Endothelial cell of umbilical vein (primary cell): ENCODE data around the gene SERPINA9. TPM values are rescaled to one million over a fixed set of nuclear protein-coding genes. Genes with fewer than 3 reads are reported as not detected.

Experiments used
- BruUV-seq: library from RNA; stranded (reverse); fragments of 400-500 nt; replicated peaks from 2 replicates; lab custom pipeline; 2021; lab: Mats Ljungman, UMichigan
- CTCF ChIA-PET: fragments of 300-600, 350-600 bp; sonication (Branson Sonifier 250); formaldehyde crosslinking; loops from one replicate; lab custom pipeline; 2021; ENCODE audit warnings: antibody characterized with exemption, inconsistent platforms; lab: Charles Lee
- POLR2A ChIA-PET: fragments of 300-600, 350-600 bp; sonication (Branson Sonifier 250); formaldehyde crosslinking; loops from one replicate; lab custom pipeline; 2021; ENCODE audit warnings: antibody characterized with exemption, inconsistent platforms; lab: Charles Lee
- DNase-seq: peaks from one replicate; pipeline ENCODE4 v3.0.0-alpha.2; 2011; ENCODE audit warnings: low read depth, low spot score
- FAIRE-seq: peaks from 2 replicates; lab custom pipeline; 2011; peaks lifted over from hg19 to GRCh38; lab: Jason Lieb, UNC
- H2AFZ ChIP-seq: 2 replicates; pipeline ENCODE4 v1.6.0; 2012; ENCODE audit warnings: low read depth, low read length, control low read depth, inconsistent platforms
- H3K27ac ChIP-seq: 2 replicates; pipeline ENCODE4 v1.5.1; 2011; ENCODE audit warnings: low read depth, mild to moderate bottlenecking, control low read depth, low read length, moderate library complexity; ENCODE audit not compliant: insufficient read depth
- H3K27me3 ChIP-seq, 2 experiments: 2 replicates each; pipeline versions ENCODE4 v1.6.0 to v1.6.1; 2011; ENCODE audit warnings: low read length in 2 of 2, mixed read lengths in 1 of 2; ENCODE audit not compliant: control insufficient read depth in 2 of 2, insufficient read depth in 2 of 2
- H3K36me3 ChIP-seq, 2 experiments: 2 replicates in 1 of 2; 3 replicates in 1 of 2; pipeline ENCODE4 v1.5.1; 2011; ENCODE audit warnings: low read length in 2 of 2, mild to moderate bottlenecking in 1 of 2, moderate library complexity in 1 of 2; ENCODE audit not compliant: control insufficient read depth in 2 of 2, insufficient read depth in 2 of 2; ENCODE audit errors: extremely low read depth in 1 of 2
- H3K4me1 ChIP-seq: 3 replicates; pipeline ENCODE4 v1.5.1; 2011; ENCODE audit warnings: mild to moderate bottlenecking, low read length; ENCODE audit not compliant: control insufficient read depth, insufficient read depth; ENCODE audit errors: extremely low read depth
- H3K4me2 ChIP-seq: 2 replicates; pipeline ENCODE4 v1.6.1; 2011; ENCODE audit warnings: low read length, control low read depth, mixed read lengths; ENCODE audit not compliant: insufficient read depth
- H3K4me3 ChIP-seq, 3 experiments: fragments of 200-600 bp in 1 of 3; sonication (generic), shearing (Covaris generic) in 1 of 3; replicated peaks in 1 of 3; 2 replicates each; pipeline ENCODE4 v1.5.1; 2011 to 2016; ENCODE audit warnings: control low read depth in 3 of 3, low read length in 3 of 3, mild to moderate bottlenecking in 2 of 3, inconsistent platforms in 1 of 3, low read depth in 1 of 3, moderate library complexity in 1 of 3; ENCODE audit not compliant: insufficient read depth in 1 of 3
- H3K79me2 ChIP-seq: 2 replicates; pipeline ENCODE4 v1.6.0; 2012; ENCODE audit warnings: low read length, inconsistent platforms; ENCODE audit not compliant: control insufficient read depth, insufficient read depth
- H3K9ac ChIP-seq: replicated peaks from 2 replicates; pipeline ENCODE3; 2011; ENCODE audit warnings: low read length, control low read depth; ENCODE audit not compliant: insufficient read depth; ENCODE audit errors: extremely low read depth
- H3K9me1 ChIP-seq: replicated peaks from 3 replicates; pipeline ENCODE4 v1.6.0; 2011; ENCODE audit warnings: mild to moderate bottlenecking, low read length; ENCODE audit not compliant: control insufficient read depth, insufficient read depth; ENCODE audit errors: extremely low read depth
- H3K9me3 ChIP-seq: replicated peaks from 2 replicates; pipeline ENCODE4 v1.5.1; 2012; ENCODE audit warnings: low read length, inconsistent platforms; ENCODE audit not compliant: control insufficient read depth, insufficient read depth
- H4K20me1 ChIP-seq: replicated peaks from 2 replicates; pipeline ENCODE3; 2011; ENCODE audit warnings: mild to moderate bottlenecking, low read length; ENCODE audit not compliant: control insufficient read depth, insufficient read depth; ENCODE audit errors: extremely low read depth
- EZH2 ChIP-seq: IDR thresholded peaks from 2 replicates; pipeline ENCODE4 v1.6.1; 2012; ENCODE audit warnings: borderline replicate concordance, low read depth, mild to moderate bottlenecking, moderate library complexity, low read length, inconsistent platforms; ENCODE audit not compliant: severe bottlenecking
- FOS ChIP-seq: IDR thresholded peaks from 2 replicates; pipeline ENCODE4 v1.6.1; 2011; ENCODE audit warnings: mild to moderate bottlenecking, low read length, moderate library complexity, borderline replicate concordance; ENCODE audit not compliant: insufficient read depth
- GATA2 ChIP-seq: IDR thresholded peaks from 2 replicates; pipeline ENCODE4 v1.7.0; 2011; ENCODE audit warnings: low read depth, mild to moderate bottlenecking, moderate library complexity, mixed read lengths, low read length; ENCODE audit not compliant: insufficient read length, insufficient read depth
- JUN ChIP-seq: IDR thresholded peaks from 2 replicates; pipeline ENCODE4 v1.6.1; 2011; ENCODE audit warnings: borderline replicate concordance, low read depth; ENCODE audit not compliant: insufficient read length, insufficient read depth
- MYC ChIP-seq: IDR thresholded peaks from one replicate; pipeline ENCODE4 v1.6.1; 2011; ENCODE audit warnings: mild to moderate bottlenecking, low read depth, low read length
- POLR2A ChIP-seq: IDR thresholded peaks from 2 replicates; pipeline ENCODE4 v1.6.1; 2012; ENCODE audit warnings: low read depth, mild to moderate bottlenecking, control low read depth, low read length
- POLR2AphosphoS5 ChIP-seq: IDR thresholded peaks from 2 replicates; pipeline ENCODE4 v1.6.1; 2012; ENCODE audit warnings: low read depth, mild to moderate bottlenecking, control low read depth, low read length, moderate library complexity; ENCODE audit not compliant: insufficient read depth
- dilution Hi-C: fragments of 300-500 bp; cut with MboI; formaldehyde crosslinking; loops from one replicate; pipeline ENCODE4 v1.15.0; 2019; ENCODE audit warnings: low sequenced_read_pairs; ENCODE audit not compliant: extremely low pct_ligation_motif_present
- intact Hi-C: fragments of 100-400 bp; cut with micrococcal nuclease; formaldehyde crosslinking; loops from one replicate; pipeline ENCODE4 v1.10.0; 2022
- polyA plus RNA-seq, 4 experiments: library from polyadenylated mRNA; depleted of rRNA in 3 of 4; stranded (reverse) in 3 of 4; unstranded in 1 of 4; fragments of >200 nt; gene quantifications; 2 replicates each; pipeline versions ENCODE4 v1.2.1 to v1.2.3, GENCODE V29; 2011 to 2012; ENCODE audit warnings: missing spikeins in 1 of 4
- total RNA-seq: library from RNA; stranded (reverse); gene quantifications from 2 replicates; pipeline ENCODE4 v1.2.3, GENCODE V29; 2021
- TF ChIP-seq, protein P1 (sequence below), 2 donors: IDR thresholded peaks; 1 replicate in 1 of 2; 2 replicates in 1 of 2; pipeline ENCODE4 v1.5.1; 2011; ENCODE audit warnings: low read length in 2 of 2, mild to moderate bottlenecking in 2 of 2, moderate library complexity in 2 of 2, control low read depth in 1 of 2, inconsistent platforms in 1 of 2, low read depth in 1 of 2; ENCODE audit not compliant: insufficient read depth in 1 of 2; ENCODE audit errors: extremely low read depth in 1 of 2
- TF ChIP-seq, protein P2 (sequence below): IDR thresholded peaks from 2 replicates; pipeline ENCODE4 v1.6.1; 2011; ENCODE audit not compliant: insufficient read depth, insufficient read length

Gene SERPINA9
- total and polyA plus RNA-seq, 2 donors (not counting 3 experiments of a cell fraction or from before 2014, with no cell fraction given) = not detected

- H3K4me2 ChIP-seq = no peak overlapping the region
- POLR2A ChIA-PET = no interaction called here
- TF ChIP-seq GATA2 (no peak), EZH2 (no peak), FOS (no peak), POLR2A (no peak), POLR2AphosphoS5 (no peak), JUN (no peak), MYC (no peak)
- TF ChIP-seq, protein P1, sequence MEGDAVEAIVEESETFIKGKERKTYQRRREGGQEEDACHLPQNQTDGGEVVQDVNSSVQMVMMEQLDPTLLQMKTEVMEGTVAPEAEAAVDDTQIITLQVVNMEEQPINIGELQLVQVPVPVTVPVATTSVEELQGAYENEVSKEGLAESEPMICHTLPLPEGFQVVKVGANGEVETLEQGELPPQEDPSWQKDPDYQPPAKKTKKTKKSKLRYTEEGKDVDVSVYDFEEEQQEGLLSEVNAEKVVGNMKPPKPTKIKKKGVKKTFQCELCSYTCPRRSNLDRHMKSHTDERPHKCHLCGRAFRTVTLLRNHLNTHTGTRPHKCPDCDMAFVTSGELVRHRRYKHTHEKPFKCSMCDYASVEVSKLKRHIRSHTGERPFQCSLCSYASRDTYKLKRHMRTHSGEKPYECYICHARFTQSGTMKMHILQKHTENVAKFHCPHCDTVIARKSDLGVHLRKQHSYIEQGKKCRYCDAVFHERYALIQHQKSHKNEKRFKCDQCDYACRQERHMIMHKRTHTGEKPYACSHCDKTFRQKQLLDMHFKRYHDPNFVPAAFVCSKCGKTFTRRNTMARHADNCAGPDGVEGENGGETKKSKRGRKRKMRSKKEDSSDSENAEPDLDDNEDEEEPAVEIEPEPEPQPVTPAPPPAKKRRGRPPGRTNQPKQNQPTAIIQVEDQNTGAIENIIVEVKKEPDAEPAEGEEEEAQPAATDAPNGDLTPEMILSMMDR (IDR thresholded peaks at IDR 0.05; ENCODE audit: extremely low read depth in 1 of 2, insufficient read depth in 1 of 2, low read depth in 1 of 2, low read length in 2 of 2) = no peak
- TF ChIP-seq, protein P2, sequence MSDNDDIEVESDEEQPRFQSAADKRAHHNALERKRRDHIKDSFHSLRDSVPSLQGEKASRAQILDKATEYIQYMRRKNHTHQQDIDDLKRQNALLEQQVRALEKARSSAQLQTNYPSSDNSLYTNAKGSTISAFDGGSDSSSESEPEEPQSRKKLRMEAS = no peak
- no peak overlapping the region for H3K4me3 ChIP-seq
- no peak overlapping the region for H3K27ac ChIP-seq
- H3K9me3 ChIP-seq = peaks cover 2% of the 10 kb centered on the region
- DNase-seq (no peak), FAIRE-seq (no peak)
- no peaks in the 10 kb centered on the region for H3K79me2 ChIP-seq
- no peak overlapping the region for H2AFZ ChIP-seq
- dilution Hi-C loops (no loop called here), intact Hi-C loops (no loop called here)
- H3K27me3 ChIP-seq = no peaks in the 10 kb centered on the region
- H4K20me1 ChIP-seq = no peaks in the 10 kb centered on the region
- H3K9ac ChIP-seq = no peak overlapping the region
- BruUV-seq = no TSS peak
- H3K36me3 ChIP-seq = no peaks in the 10 kb centered on the region
- H3K4me1 ChIP-seq = no peaks in the 10 kb centered on the region
- H3K9me1 ChIP-seq = no peaks in the 10 kb centered on the region
- CTCF ChIA-PET = no interaction called here
Observed at GRCh38 chr14:94464290-94464689, 11.7 kb downstream of the SERPINA9 start.
